HCT116 (cell line): Measurements from ENCODE around the gene HCLS1. TPM values are rescaled to one million over a fixed set of nuclear protein-coding genes. Genes with fewer than 3 reads are reported as not detected.

Experiments used
- ATAC-seq: fragments of 200-7000 bp; cut with Tn5 transposase; 2 replicates; pipeline ENCODE4 v1.9.1; 2020; ENCODE audit warnings: mild to moderate bottlenecking, moderate library complexity
- BruUV-seq: library from RNA; stranded (reverse); fragments of 400-500 nt; replicated peaks from 2 replicates; lab custom pipeline; 2021; lab: Mats Ljungman, UMichigan
- CTCF ChIA-PET: fragments of 300-600 bp; sonication (Branson Sonifier 250); formaldehyde crosslinking; loops from one replicate; lab custom pipeline; 2021; ENCODE audit warnings: antibody characterized with exemption; lab: Charles Lee
- POLR2A ChIA-PET: fragments of 300-600, 350-600 bp; sonication (Branson Sonifier 250); formaldehyde crosslinking; loops from one replicate; lab custom pipeline; 2021; ENCODE audit warnings: antibody characterized with exemption; lab: Charles Lee
- RAD21 ChIA-PET, 2 experiments: fragments of 300-600 bp; sonication (Branson Sonifier 250); formaldehyde crosslinking; loops; one replicate each; lab custom pipeline; 2023; ENCODE audit warnings: low total read pairs in 2 of 2; ENCODE audit not compliant: uncharacterized antibody in 2 of 2, unreplicated experiment in 2 of 2, low non-redundant PET in 1 of 2; lab: Charles Lee
- DNase-seq: peaks from one replicate; pipeline ENCODE4 v3.0.0-alpha.2; 2010; ENCODE audit warnings: low read depth, low spot score
- H2AFZ ChIP-seq: fragments of 200-600 bp; shearing (Covaris generic), sonication (generic); 2 replicates; pipeline ENCODE4 v1.6.1; 2017; ENCODE audit warnings: low read depth, mixed run types, mixed read lengths, antibody characterized with exemption, low read length; ENCODE audit not compliant: poor library complexity, severe bottlenecking
- H3K27ac ChIP-seq: 2 replicates; pipeline ENCODE4 v1.5.1; 2012; ENCODE audit warnings: low read depth, low read length
- H3K27me3 ChIP-seq: fragments of 200-600 bp; sonication (generic); 2 replicates; pipeline ENCODE4 v1.6.1; 2016; ENCODE audit warnings: mixed run types, low read length, mixed read lengths; ENCODE audit not compliant: insufficient read depth
- H3K36me3 ChIP-seq, 2 experiments: fragments of 200-500 bp in 1 of 2; fragments of 200-600 bp in 1 of 2; sonication (Bioruptor generic) in 1 of 2; sonication (generic) in 1 of 2; 2 replicates each; pipeline versions ENCODE4 v1.5.1 to v1.6.1; 2014 to 2016; ENCODE audit warnings: low read length in 2 of 2, inconsistent platforms in 1 of 2, mixed read lengths in 1 of 2, mixed run types in 1 of 2; ENCODE audit not compliant: insufficient read depth in 2 of 2, control insufficient read depth in 1 of 2
- H3K4me1 ChIP-seq, 2 experiments: fragments of 200-600 bp in 1 of 2; sonication (generic) in 1 of 2; 2 replicates each; pipeline versions ENCODE4 v1.5.1 to v1.6.1; 2012 to 2017; ENCODE audit warnings: low read length in 2 of 2, inconsistent platforms in 1 of 2, mild to moderate bottlenecking in 1 of 2, mixed read lengths in 1 of 2, mixed run types in 1 of 2, moderate library complexity in 1 of 2; ENCODE audit not compliant: insufficient read depth in 2 of 2, control insufficient read depth in 1 of 2
- H3K4me2 ChIP-seq: fragments of 200-600 bp; sonication (generic); 2 replicates; pipeline ENCODE4 v1.6.1; 2017; ENCODE audit warnings: mixed run types, low read length, mixed read lengths
- H3K4me3 ChIP-seq, 2 experiments: fragments of 200-600 bp in 1 of 2; sonication (generic) in 1 of 2; replicated peaks in 1 of 2; 2 replicates each; pipeline ENCODE4 v1.5.1; 2011 to 2016; ENCODE audit warnings: low read length in 2 of 2, control low read depth in 1 of 2, low read depth in 1 of 2, mild to moderate bottlenecking in 1 of 2, mixed read lengths in 1 of 2, mixed run types in 1 of 2
- H3K79me2 ChIP-seq: fragments of 200-600 bp; sonication (generic); 2 replicates; pipeline ENCODE4 v1.6.1; 2017; ENCODE audit warnings: mild to moderate bottlenecking, mixed run types, low read length, moderate library complexity, mixed read lengths; ENCODE audit not compliant: insufficient read depth
- H3K9ac ChIP-seq: fragments of 200-600 bp; sonication (generic); 2 replicates; pipeline ENCODE4 v1.6.1; 2016; ENCODE audit warnings: low read length, mixed read lengths
- H3K9me2 ChIP-seq: fragments of 200-600 bp; sonication (generic), shearing (Covaris generic); 2 replicates; pipeline ENCODE4 v1.6.1; 2017; ENCODE audit warnings: mixed run types, mild to moderate bottlenecking, moderate library complexity; ENCODE audit not compliant: insufficient read depth
- H3K9me3 ChIP-seq, 2 experiments: fragments of 200-500 bp in 1 of 2; fragments of 200-600 bp in 1 of 2; sonication (Bioruptor generic) in 1 of 2; sonication (generic) in 1 of 2; 2 replicates each; pipeline ENCODE4 v1.6.1; 2014 to 2017; ENCODE audit warnings: low read length in 2 of 2, mixed read lengths in 2 of 2, inconsistent platforms in 1 of 2, low read depth in 1 of 2, mild to moderate bottlenecking in 1 of 2, mixed run types in 1 of 2, moderate library complexity in 1 of 2; ENCODE audit not compliant: control insufficient read depth in 1 of 2, insufficient read depth in 1 of 2
- H4K20me1 ChIP-seq: fragments of 200-600 bp; sonication (generic), shearing (Covaris generic); 2 replicates; pipeline ENCODE4 v1.6.1; 2017; ENCODE audit warnings: mixed run types, mild to moderate bottlenecking, moderate library complexity; ENCODE audit not compliant: insufficient read depth
- EGR1 ChIP-seq: IDR thresholded peaks from 2 replicates; pipeline ENCODE4 v1.6.1; 2012; ENCODE audit warnings: low read depth
- ELF1 ChIP-seq: IDR thresholded peaks from 2 replicates; pipeline ENCODE4 v1.6.1; 2012; ENCODE audit warnings: low read depth, borderline replicate concordance
- EZH2 ChIP-seq: fragments of 200-600 bp; sonication (generic); IDR thresholded peaks from 2 replicates; pipeline ENCODE4 v1.6.1; 2017; ENCODE audit warnings: antibody characterized with exemption, mixed run types
- EZH2phosphoT487 ChIP-seq: fragments of 200-600 bp; IDR thresholded peaks from 2 replicates; pipeline ENCODE4 v1.6.1; 2018; ENCODE audit warnings: antibody characterized with exemption, borderline replicate concordance
- FOSL1 ChIP-seq: IDR thresholded peaks from 2 replicates; pipeline ENCODE4 v1.6.1; 2012; ENCODE audit warnings: low read depth
- POLR2A ChIP-seq: IDR thresholded peaks from 2 replicates; pipeline ENCODE4 v1.7.0; 2011; ENCODE audit warnings: borderline replicate concordance; ENCODE audit not compliant: insufficient read depth, insufficient read length; ENCODE audit errors: extremely low read depth
- RAD21 ChIP-seq: IDR thresholded peaks from 2 replicates; pipeline ENCODE4 v1.6.1; 2012; ENCODE audit warnings: low read depth, mild to moderate bottlenecking
- SIN3A ChIP-seq: IDR thresholded peaks from 2 replicates; pipeline ENCODE4 v1.6.1; 2012; ENCODE audit warnings: low read depth
- SRF ChIP-seq: IDR thresholded peaks from 2 replicates; pipeline ENCODE4 v1.6.1; 2012; ENCODE audit warnings: low read depth
- YY1 ChIP-seq: IDR thresholded peaks from 2 replicates; pipeline ENCODE4 v1.6.1; 2011; ENCODE audit warnings: low read length, low read depth, moderate library complexity, mild to moderate bottlenecking; ENCODE audit not compliant: insufficient replicate concordance; ENCODE audit errors: extremely low read depth
- ZNF274 ChIP-seq: fragments of 200-500 bp; sonication (Bioruptor generic); IDR thresholded peaks from 2 replicates; pipeline ENCODE4 v1.6.1; 2014; ENCODE audit warnings: mild to moderate bottlenecking, low read depth, low read length, inconsistent platforms
- intact Hi-C: fragments of 100-400 bp; cut with micrococcal nuclease; formaldehyde crosslinking; loops from 2 replicates; pipeline ENCODE4 v1.10.0; 2022
- total RNA-seq: library from RNA; stranded (reverse); gene quantifications from one replicate; pipeline ENCODE4 v1.2.1, GENCODE V29; 2021; ENCODE audit not compliant: unreplicated experiment
- TF ChIP-seq, protein P1 (sequence below), 3 experiments: fragments of 200-600 bp in 1 of 3; sonication (generic) in 1 of 3; IDR thresholded peaks in 2 of 3; conservative IDR thresholded peaks in 1 of 3; 2 replicates each; pipeline ENCODE4 v1.5.1; 2012 to 2017; ENCODE audit warnings: low read depth in 2 of 3, low read length in 2 of 3, antibody characterized with exemption in 1 of 3, borderline replicate concordance in 1 of 3, control low read depth in 1 of 3, mild to moderate bottlenecking in 1 of 3, mixed read lengths in 1 of 3, mixed run types in 1 of 3, moderate library complexity in 1 of 3; ENCODE audit not compliant: insufficient read depth in 1 of 3
- TF ChIP-seq, protein P2 (sequence below): IDR thresholded peaks from 2 replicates; pipeline ENCODE4 v1.6.1; 2011; ENCODE audit warnings: mild to moderate bottlenecking, low read length, moderate library complexity; ENCODE audit not compliant: insufficient replicate concordance; ENCODE audit errors: extremely low read depth
- TF ChIP-seq, protein P3 (sequence below): IDR thresholded peaks from 2 replicates; pipeline ENCODE4 v1.6.1; 2012; ENCODE audit warnings: low read depth
- TF ChIP-seq, protein P4 (sequence below): IDR thresholded peaks from 2 replicates; pipeline ENCODE4 v1.6.1; 2012

Gene HCLS1
- total RNA-seq, 1 experiment from 2014 or later = 1.6 TPM

DNA sequence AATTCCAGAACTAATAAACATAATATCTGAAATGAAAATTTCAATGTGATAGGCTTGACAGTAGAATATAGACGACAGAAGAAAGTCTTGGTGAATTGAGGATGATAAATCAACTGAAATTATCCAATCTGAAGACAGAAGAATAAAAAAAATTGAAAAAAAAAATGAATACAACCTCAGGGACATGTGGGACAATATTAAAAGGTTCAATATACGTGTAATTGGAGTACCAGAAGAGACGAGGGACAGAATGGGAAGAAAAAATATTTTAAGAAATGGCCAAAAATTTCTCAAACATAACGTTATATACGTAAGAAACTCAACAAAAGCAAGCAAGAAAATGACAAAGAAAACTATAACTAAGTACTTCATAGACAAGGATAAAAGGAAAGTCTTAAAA is 43.3 kb upstream of the HCLS1 start:
- no peak for TF ChIP-seq EZH2phosphoT487
- TF ChIP-seq, protein P1, sequence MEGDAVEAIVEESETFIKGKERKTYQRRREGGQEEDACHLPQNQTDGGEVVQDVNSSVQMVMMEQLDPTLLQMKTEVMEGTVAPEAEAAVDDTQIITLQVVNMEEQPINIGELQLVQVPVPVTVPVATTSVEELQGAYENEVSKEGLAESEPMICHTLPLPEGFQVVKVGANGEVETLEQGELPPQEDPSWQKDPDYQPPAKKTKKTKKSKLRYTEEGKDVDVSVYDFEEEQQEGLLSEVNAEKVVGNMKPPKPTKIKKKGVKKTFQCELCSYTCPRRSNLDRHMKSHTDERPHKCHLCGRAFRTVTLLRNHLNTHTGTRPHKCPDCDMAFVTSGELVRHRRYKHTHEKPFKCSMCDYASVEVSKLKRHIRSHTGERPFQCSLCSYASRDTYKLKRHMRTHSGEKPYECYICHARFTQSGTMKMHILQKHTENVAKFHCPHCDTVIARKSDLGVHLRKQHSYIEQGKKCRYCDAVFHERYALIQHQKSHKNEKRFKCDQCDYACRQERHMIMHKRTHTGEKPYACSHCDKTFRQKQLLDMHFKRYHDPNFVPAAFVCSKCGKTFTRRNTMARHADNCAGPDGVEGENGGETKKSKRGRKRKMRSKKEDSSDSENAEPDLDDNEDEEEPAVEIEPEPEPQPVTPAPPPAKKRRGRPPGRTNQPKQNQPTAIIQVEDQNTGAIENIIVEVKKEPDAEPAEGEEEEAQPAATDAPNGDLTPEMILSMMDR (IDR thresholded peaks at IDR 0.05 in 2 of 3, conservative IDR thresholded peaks at IDR 0.05 in 1 of 3; ENCODE audit: borderline replicate concordance in 1 of 3, insufficient read depth in 1 of 3, low read depth in 2 of 3, low read length in 2 of 3) = no peak
- TF ChIP-seq EGR1 = no peak
- no peak for TF ChIP-seq ELF1
- no peak for TF ChIP-seq SRF
- TF ChIP-seq RAD21 = no peak
- TF ChIP-seq YY1 = no peak
- TF ChIP-seq FOSL1 = no peak
- TF ChIP-seq, protein P2, sequence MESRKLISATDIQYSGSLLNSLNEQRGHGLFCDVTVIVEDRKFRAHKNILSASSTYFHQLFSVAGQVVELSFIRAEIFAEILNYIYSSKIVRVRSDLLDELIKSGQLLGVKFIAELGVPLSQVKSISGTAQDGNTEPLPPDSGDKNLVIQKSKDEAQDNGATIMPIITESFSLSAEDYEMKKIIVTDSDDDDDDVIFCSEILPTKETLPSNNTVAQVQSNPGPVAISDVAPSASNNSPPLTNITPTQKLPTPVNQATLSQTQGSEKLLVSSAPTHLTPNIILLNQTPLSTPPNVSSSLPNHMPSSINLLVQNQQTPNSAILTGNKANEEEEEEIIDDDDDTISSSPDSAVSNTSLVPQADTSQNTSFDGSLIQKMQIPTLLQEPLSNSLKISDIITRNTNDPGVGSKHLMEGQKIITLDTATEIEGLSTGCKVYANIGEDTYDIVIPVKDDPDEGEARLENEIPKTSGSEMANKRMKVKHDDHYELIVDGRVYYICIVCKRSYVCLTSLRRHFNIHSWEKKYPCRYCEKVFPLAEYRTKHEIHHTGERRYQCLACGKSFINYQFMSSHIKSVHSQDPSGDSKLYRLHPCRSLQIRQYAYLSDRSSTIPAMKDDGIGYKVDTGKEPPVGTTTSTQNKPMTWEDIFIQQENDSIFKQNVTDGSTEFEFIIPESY = no peak
- TF ChIP-seq, protein P3, sequence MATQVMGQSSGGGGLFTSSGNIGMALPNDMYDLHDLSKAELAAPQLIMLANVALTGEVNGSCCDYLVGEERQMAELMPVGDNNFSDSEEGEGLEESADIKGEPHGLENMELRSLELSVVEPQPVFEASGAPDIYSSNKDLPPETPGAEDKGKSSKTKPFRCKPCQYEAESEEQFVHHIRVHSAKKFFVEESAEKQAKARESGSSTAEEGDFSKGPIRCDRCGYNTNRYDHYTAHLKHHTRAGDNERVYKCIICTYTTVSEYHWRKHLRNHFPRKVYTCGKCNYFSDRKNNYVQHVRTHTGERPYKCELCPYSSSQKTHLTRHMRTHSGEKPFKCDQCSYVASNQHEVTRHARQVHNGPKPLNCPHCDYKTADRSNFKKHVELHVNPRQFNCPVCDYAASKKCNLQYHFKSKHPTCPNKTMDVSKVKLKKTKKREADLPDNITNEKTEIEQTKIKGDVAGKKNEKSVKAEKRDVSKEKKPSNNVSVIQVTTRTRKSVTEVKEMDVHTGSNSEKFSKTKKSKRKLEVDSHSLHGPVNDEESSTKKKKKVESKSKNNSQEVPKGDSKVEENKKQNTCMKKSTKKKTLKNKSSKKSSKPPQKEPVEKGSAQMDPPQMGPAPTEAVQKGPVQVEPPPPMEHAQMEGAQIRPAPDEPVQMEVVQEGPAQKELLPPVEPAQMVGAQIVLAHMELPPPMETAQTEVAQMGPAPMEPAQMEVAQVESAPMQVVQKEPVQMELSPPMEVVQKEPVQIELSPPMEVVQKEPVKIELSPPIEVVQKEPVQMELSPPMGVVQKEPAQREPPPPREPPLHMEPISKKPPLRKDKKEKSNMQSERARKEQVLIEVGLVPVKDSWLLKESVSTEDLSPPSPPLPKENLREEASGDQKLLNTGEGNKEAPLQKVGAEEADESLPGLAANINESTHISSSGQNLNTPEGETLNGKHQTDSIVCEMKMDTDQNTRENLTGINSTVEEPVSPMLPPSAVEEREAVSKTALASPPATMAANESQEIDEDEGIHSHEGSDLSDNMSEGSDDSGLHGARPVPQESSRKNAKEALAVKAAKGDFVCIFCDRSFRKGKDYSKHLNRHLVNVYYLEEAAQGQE = no peak
- no peak for TF ChIP-seq EZH2
- TF ChIP-seq ZNF274 = no peak
- TF ChIP-seq, protein P4, sequence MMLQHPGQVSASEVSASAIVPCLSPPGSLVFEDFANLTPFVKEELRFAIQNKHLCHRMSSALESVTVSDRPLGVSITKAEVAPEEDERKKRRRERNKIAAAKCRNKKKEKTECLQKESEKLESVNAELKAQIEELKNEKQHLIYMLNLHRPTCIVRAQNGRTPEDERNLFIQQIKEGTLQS = no peak
- no peak for TF ChIP-seq POLR2A
- TF ChIP-seq SIN3A = no peak
- TF ChIP-seq, all 23 proteins: peak for 0
- H3K36me3 ChIP-seq = no peaks in the 10 kb centered on the region
- intact Hi-C loops = no loop called here

More for the DNA sequence above, 43.3 kb upstream of the HCLS1 start:
- no peak overlapping the region for H2AFZ ChIP-seq
- H3K4me1 ChIP-seq = no peaks in the 10 kb centered on the region
- ChIA-PET CTCF (no interaction called here), RAD21 (no interaction called here), POLR2A (no interaction called here)
- H3K27me3 ChIP-seq = no peaks in the 10 kb centered on the region
- H3K27ac ChIP-seq = no peak overlapping the region
- DNase-seq = no peak
- BruUV-seq = no TSS peak
- H4K20me1 ChIP-seq = no peaks in the 10 kb centered on the region
- H3K9me3 ChIP-seq = no peaks in the 10 kb centered on the region
- H3K79me2 ChIP-seq = no peaks in the 10 kb centered on the region
- no peak for ATAC-seq
- H3K4me2 ChIP-seq = no peak overlapping the region
- H3K9ac ChIP-seq = no peak overlapping the region
- no peaks in the 10 kb centered on the region for H3K9me2 ChIP-seq
- no peak overlapping the region for H3K4me3 ChIP-seq
